ENCODE measurements around the gene AGRN.

AGRN gene

GRCh38 chr1:1020000-1020404 is at the start of gene AGRN:
AGRN (plus strand) TSS chr1:1020120; CDS start chr1:1020173, 53 bp downstream.
- peak within 1 kb of the TSS; percentile 89 for H3K27ac ChIP-seq
- TF ChIP-seq ZFX (IDR thresholded peaks at IDR 0.05) (peak; percentile 30; the same call in 1 of the 2 replicates), CTCF (conservative IDR thresholded peaks at IDR 0.05) (no peak)

DNA sequence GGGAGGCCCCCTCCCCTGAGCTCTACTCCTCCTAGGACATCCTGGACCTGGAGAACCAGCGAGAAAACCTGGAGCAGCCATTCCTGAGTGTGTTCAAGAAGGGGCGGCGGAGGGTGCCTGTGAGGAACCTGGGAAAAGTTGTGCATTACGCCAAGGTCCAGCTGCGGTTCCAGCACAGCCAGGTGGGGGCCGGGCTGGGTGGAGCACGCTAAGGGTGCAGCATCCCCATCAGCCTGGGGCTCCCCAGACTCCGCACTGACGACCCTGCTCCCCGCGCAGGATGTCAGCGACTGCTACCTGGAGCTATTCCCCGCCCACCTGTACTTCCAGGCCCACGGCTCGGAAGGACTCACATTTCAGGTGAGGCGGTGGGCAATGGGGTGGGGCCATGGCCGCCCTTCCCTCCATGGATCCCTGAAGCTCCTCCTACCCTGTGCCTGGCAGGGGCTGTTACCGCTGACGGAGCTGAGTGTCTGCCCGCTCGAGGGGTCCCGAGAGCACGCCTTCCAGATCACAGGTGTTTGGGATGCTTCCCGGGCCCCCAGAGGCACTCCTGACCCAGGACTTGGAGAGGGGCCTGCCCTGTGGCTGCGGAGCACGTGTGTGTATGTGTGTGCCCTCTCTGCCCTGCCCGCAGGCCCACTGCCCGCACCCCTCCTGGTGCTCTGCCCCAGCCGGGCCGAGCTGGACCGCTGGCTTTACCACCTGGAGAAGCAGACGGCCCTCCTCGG is 49.5 kb upstream of the AGRN start:
- TF ChIP-seq ZFX (IDR thresholded peaks at IDR 0.05) = no peak
- no peak for TF ChIP-seq CTCF (conservative IDR thresholded peaks at IDR 0.05)
- no peak overlapping the region for H3K27ac ChIP-seq

GRCh38 chr1:970973-971730 is 48.8 kb upstream of the AGRN start:
- no peak overlapping the region for H3K27ac ChIP-seq
- TF ChIP-seq CTCF (conservative IDR thresholded peaks at IDR 0.05) (no peak), ZFX (IDR thresholded peaks at IDR 0.05) (no peak)

DNA sequence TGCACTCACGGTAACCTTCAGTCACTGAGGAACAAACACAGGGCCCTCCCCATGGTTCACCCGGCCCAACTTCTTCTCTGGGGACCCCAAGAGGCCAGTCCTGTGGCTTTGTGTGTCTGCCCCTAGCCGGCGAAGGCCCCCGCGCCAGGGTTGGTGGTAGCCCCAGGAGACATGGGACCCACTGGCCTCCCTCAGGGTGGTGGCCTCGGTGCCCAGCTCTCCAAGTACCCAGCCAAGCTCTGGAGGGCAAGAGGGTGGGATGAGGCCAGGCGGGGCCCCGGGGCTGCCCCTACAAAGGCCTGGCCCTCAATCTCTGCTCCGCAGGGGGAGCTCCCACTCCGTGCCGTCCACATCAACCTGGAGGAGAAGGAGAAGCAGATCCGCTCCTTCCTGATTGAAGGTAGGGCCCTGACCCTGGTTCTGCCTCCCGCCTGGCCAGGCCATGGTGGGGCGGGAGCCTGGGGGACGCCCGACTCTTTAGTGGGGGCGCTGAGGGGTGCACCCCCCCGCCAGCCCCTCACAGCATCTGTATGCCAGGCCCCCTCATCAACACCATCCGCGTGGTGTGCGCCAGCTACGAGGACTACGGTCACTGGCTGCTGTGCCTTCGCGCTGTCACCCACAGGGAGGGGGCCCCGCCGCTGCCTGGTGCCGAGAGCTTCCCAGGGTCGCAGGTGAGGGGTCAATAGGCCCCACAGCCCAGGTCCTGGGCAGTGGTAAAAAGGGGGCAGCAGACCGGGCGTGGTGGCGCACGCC is 48.0 kb upstream of the AGRN start:
- no peak overlapping the region for H3K27ac ChIP-seq
- TF ChIP-seq CTCF (conservative IDR thresholded peaks at IDR 0.05) (no peak), ZFX (IDR thresholded peaks at IDR 0.05) (no peak)

DNA sequence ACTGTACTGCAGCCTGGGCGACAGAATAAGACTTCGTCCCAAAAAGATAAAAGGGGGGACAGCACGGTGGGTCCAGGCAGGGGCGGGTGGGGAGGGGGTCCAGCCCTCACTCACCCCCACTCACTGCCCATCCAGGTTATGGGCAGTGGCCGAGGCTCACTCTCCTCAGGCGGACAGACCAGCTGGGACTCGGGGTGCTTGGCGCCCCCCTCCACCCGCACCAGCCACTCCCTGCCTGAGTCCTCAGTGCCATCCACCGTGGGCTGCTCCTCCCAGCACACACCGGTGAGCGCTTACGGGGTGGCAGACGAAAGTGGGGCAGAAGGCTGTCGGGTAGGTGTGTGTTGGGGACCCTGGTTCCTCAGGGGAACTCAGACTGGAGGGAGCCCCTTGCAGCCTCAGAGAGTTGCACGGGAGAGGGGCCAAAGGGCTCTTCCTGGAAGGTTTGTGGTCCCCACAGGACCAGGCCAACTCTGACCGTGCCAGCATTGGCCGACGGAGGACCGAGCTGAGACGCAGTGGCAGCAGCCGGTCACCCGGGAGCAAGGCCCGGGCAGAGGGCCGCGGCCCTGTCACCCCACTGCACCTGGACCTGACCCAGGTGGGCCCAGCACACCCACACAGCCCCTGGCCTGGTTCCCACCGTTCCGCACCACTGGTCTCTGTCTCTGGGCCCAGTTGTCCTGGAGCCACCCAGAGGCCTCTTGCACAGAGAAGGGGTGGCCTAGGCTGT is 47.0 kb upstream of the AGRN start:
- H3K27ac ChIP-seq = no peak overlapping the region
- TF ChIP-seq CTCF (conservative IDR thresholded peaks at IDR 0.05) (no peak), ZFX (IDR thresholded peaks at IDR 0.05) (no peak)

GRCh38 chr1:973459-974292 is 46.2 kb upstream of the AGRN start:
- TF ChIP-seq CTCF (conservative IDR thresholded peaks at IDR 0.05) (no peak), ZFX (IDR thresholded peaks at IDR 0.05) (no peak)
- H3K27ac ChIP-seq = no peak overlapping the region
